PFSK-1 (cell line): Measurements from ENCODE around the gene TMEM184B.

Source experiments
- POLR2AphosphoS5 ChIP-seq: IDR thresholded peaks from 2 replicates; pipeline ENCODE4 v1.6.1; 2012; ENCODE audit warnings: low read depth, mild to moderate bottlenecking, control low read depth, low read length, moderate library complexity
- SIN3A ChIP-seq: IDR thresholded peaks from 2 replicates; pipeline ENCODE4 v1.6.1; 2012; ENCODE audit warnings: mild to moderate bottlenecking, low read length, moderate library complexity, borderline replicate concordance; ENCODE audit not compliant: insufficient read depth
- TAF1 ChIP-seq: IDR thresholded peaks from 2 replicates; pipeline ENCODE4 v1.6.1; 2012; ENCODE audit warnings: low read length, control low read depth, borderline replicate concordance; ENCODE audit not compliant: insufficient read depth

DNA sequence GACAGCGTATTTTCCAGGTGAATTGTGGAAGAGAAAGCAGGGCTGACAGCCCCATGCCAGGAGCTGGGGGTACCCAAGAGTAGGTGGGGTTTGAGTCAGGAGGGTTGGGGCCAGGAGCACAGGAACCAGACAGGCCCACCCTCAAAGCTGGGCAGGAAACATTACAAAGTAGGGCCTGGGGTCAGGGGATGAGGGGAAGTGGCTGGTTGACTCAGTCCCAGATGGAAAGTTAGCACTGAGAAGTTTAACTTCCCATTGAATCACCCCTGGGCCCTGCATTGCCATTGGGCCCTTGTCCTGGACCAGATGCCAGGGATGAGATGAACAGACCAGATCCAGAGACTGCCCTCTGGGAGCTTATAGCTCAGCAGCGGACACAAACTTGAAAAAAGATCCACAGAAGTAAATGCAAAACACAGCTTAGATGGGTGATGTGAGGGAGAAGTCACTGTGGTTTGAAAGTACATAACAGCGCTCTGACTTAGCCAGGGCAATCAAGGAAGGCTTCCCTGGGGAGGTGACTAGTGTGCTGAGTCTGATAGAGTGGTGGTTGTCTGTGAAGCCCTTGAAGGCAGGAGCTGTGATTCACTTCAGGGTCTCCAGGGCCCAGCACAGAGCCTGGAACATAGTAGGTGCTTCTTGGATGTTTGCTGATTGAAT is 68.8 kb downstream of the TMEM184B start:
- TF ChIP-seq SIN3A: no peak
- TF ChIP-seq POLR2AphosphoS5: no peak
- TF ChIP-seq TAF1: no peak
